GM21390 (cell line): ENCODE data around the gene CHCHD6.

ENCODE experiments used
- ATAC-seq: cut with Tn5 transposase; IDR thresholded peaks from one replicate; pipeline ENCODE4 v1.9.1; 2021; ENCODE audit not compliant: unreplicated experiment

The CHCHD6 gene

GRCh38 chr3:126917232-126917804, 213.3 kb downstream of the CHCHD6 start:
- no peak for ATAC-seq

- ATAC-seq = no peak
These were observed 214.3 kb downstream of the CHCHD6 start for GRCh38 chr3:126918355-126918821.

GRCh38 chr3:126921085-126921824, 217.2 kb downstream of the CHCHD6 start:
- no peak for ATAC-seq

GRCh38 chr3:126922466-126922865, 218.4 kb downstream of the CHCHD6 start:
- ATAC-seq = no peak

GRCh38 chr3:126923423-126923822, 219.4 kb downstream of the CHCHD6 start:
- no peak for ATAC-seq

GRCh38 chr3:126923895-126924294, 219.9 kb downstream of the CHCHD6 start:
- ATAC-seq = no peak

- no peak for ATAC-seq
These were observed 220.4 kb downstream of the CHCHD6 start for GRCh38 chr3:126924458-126924857.

GRCh38 chr3:126925411-126926171, 221.6 kb downstream of the CHCHD6 start:
- no peak for ATAC-seq

GRCh38 chr3:126926684-126927400, 222.8 kb downstream of the CHCHD6 start:
- ATAC-seq = no peak

- no peak for ATAC-seq
These were observed 223.3 kb downstream of the CHCHD6 start for GRCh38 chr3:126927401-126927750.

- no peak for ATAC-seq
These were observed 223.8 kb downstream of the CHCHD6 start for GRCh38 chr3:126927846-126928245.

GRCh38 chr3:126928921-126929474, 225.0 kb downstream of the CHCHD6 start:
- no peak for ATAC-seq

GRCh38 chr3:126930936-126931600, 227.0 kb downstream of the CHCHD6 start:
- ATAC-seq = no peak

- ATAC-seq = no peak
These were observed 227.8 kb downstream of the CHCHD6 start for GRCh38 chr3:126931806-126932187.

GRCh38 chr3:126932188-126932931, 228.3 kb downstream of the CHCHD6 start:
- ATAC-seq = no peak

GRCh38 chr3:126934031-126934531, 230.0 kb downstream of the CHCHD6 start:
- ATAC-seq = no peak

- ATAC-seq = no peak
These were observed 231.0 kb downstream of the CHCHD6 start for GRCh38 chr3:126934991-126935390.

- ATAC-seq = no peak
These were observed 231.9 kb downstream of the CHCHD6 start for GRCh38 chr3:126935756-126936509.

- no peak for ATAC-seq
These were observed 232.9 kb downstream of the CHCHD6 start for GRCh38 chr3:126936853-126937425.
